Panc1 (cell line): Measurements from ENCODE around the gene FAM186B. TPM values are rescaled to one million over a fixed set of nuclear protein-coding genes. Genes with fewer than 3 reads are reported as not detected.

Experiments
- ATAC-seq: fragments of 200-7000 bp; cut with Tn5 transposase; 2 replicates; pipeline ENCODE4 v1.9.1; 2020; ENCODE audit warnings: mild to moderate bottlenecking, moderate library complexity
- BruUV-seq: library from RNA; stranded (reverse); fragments of 400-500 nt; replicated peaks from 2 replicates; lab custom pipeline; 2021; lab: Mats Ljungman, UMichigan
- CTCF ChIA-PET: fragments of 300-600 bp; sonication (Branson Sonifier 250); formaldehyde crosslinking; loops from one replicate; lab custom pipeline; 2022; ENCODE audit warnings: antibody characterized with exemption; lab: Charles Lee
- POLR2A ChIA-PET: fragments of 300-600 bp; sonication (Branson Sonifier 250); formaldehyde crosslinking; loops from one replicate; lab custom pipeline; 2022; ENCODE audit warnings: antibody characterized with exemption; lab: Charles Lee
- DNase-seq: peaks from one replicate; pipeline ENCODE4 v3.0.0-alpha.2; 2010; ENCODE audit warnings: low read depth, low spot score
- H3K27ac ChIP-seq: 2 replicates; pipeline ENCODE4 v1.5.1; 2011; ENCODE audit warnings: mild to moderate bottlenecking, low read length, inconsistent platforms
- H3K27me3 ChIP-seq: fragments of 200-500 bp; sonication (Bioruptor generic); 2 replicates; pipeline ENCODE4 v1.6.0; 2014; ENCODE audit warnings: low read length, inconsistent platforms; ENCODE audit not compliant: control insufficient read depth, insufficient read depth
- H3K36me3 ChIP-seq: fragments of 200-500 bp; sonication (Bioruptor generic); 2 replicates; pipeline ENCODE4 v1.5.1; 2014; ENCODE audit warnings: inconsistent platforms, mild to moderate bottlenecking, low read length, moderate library complexity; ENCODE audit not compliant: control insufficient read depth, insufficient read depth
- H3K4me1 ChIP-seq: 2 replicates; pipeline ENCODE4 v1.5.1; 2011; ENCODE audit warnings: inconsistent platforms, mild to moderate bottlenecking, low read length, moderate library complexity; ENCODE audit not compliant: control insufficient read depth, insufficient read depth
- H3K4me3 ChIP-seq, 2 experiments: 2 replicates each; pipeline ENCODE4 v1.5.1; 2011 to 2012; ENCODE audit warnings: low read depth in 2 of 2, low read length in 2 of 2, mild to moderate bottlenecking in 2 of 2, inconsistent platforms in 1 of 2, moderate library complexity in 1 of 2
- H3K9me3 ChIP-seq: fragments of 200-500 bp; sonication (Bioruptor generic); 2 replicates; pipeline ENCODE4 v1.5.1; 2014; ENCODE audit warnings: low read depth, mild to moderate bottlenecking, inconsistent platforms, low read length, moderate library complexity; ENCODE audit not compliant: control insufficient read depth, insufficient read depth
- POLR2AphosphoS5 ChIP-seq: IDR thresholded peaks from 2 replicates; pipeline ENCODE4 v1.6.1; 2012; ENCODE audit warnings: mild to moderate bottlenecking, low read depth, low read length, moderate library complexity
- REST ChIP-seq, 2 experiments: IDR thresholded peaks; 2 replicates each; pipeline ENCODE4 v1.6.1; 2011 to 2012; ENCODE audit warnings: low read depth in 2 of 2, control low read depth in 1 of 2, low read length in 1 of 2, mild to moderate bottlenecking in 1 of 2, moderate library complexity in 1 of 2; ENCODE audit not compliant: insufficient read depth in 1 of 2
- SIN3A ChIP-seq: IDR thresholded peaks from 2 replicates; pipeline ENCODE4 v1.6.1; 2012; ENCODE audit warnings: low read depth, mild to moderate bottlenecking, low read length, moderate library complexity, borderline replicate concordance; ENCODE audit not compliant: insufficient read depth
- TCF7L2 ChIP-seq: IDR thresholded peaks from 2 replicates; pipeline ENCODE4 v1.6.1; 2011; ENCODE audit warnings: mild to moderate bottlenecking, low read depth, low read length, inconsistent platforms
- in situ Hi-C: cut with HindIII; loops from 2 replicates; pipeline ENCODE4 v1.10.0; 2016; ENCODE audit warnings: low sequenced_read_pairs, low pct_unique_long_range_greater_than_20kb
- intact Hi-C: fragments of 100-400 bp; cut with micrococcal nuclease; formaldehyde crosslinking; loops from one replicate; pipeline ENCODE4 v1.10.0; 2022; ENCODE audit not compliant: unreplicated experiment
- total RNA-seq: library from RNA; stranded (reverse); gene quantifications from one replicate; pipeline ENCODE4 v1.2.1, GENCODE V29; 2021; ENCODE audit not compliant: unreplicated experiment
- TF ChIP-seq, protein P1 (sequence below): fragments of 450-650 bp; IDR thresholded peaks from 2 replicates; pipeline ENCODE4 v1.5.1; 2017; ENCODE audit warnings: mild to moderate bottlenecking

The FAM186B gene
- total RNA-seq, 1 experiment from 2014 or later: 0.13 TPM

DNA sequence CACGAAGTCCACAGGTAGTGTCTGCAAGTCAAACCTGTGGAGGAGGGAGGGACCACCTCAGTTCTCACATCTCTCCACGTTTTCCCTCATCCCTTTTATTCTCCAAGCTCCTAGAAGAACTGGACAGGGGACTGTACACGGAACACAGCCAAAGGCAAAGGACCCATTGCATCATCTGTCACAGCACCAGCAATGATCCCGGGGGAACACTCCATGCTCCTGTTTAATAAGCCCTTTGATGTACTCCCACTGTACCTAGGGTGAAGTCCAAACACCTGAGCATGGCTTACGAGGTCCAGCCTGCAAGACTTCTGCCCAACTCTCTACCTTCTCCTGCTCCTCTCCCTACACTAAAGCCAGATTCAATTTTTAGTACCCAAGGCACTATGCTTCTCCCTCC, 44.5 kb upstream of the FAM186B start:
- Histone ChIP-seq H3K36me3 (peaks cover 4% of the 10 kb centered on the region; the same call in 1 of the 2 replicates), H3K27ac (no peak overlapping the region), H3K4me3 (no peak overlapping the region), H3K4me1 (peaks cover 3% of the 10 kb centered on the region; the same call in 1 of the 2 replicates), H3K9me3 (no peaks in the 10 kb centered on the region), H3K27me3 (no peaks in the 10 kb centered on the region)
- ChIA-PET CTCF (no interaction called here), POLR2A (no interaction called here)
- no peak for ATAC-seq
- DNase-seq: no peak
- in situ Hi-C loops (no loop called here), intact Hi-C loops (loop anchor here (10.0 kb wide), 1 partner anchor 95 kb away; the partner anchor contains the start of gene TMBIM6)
- TF ChIP-seq, protein P1, sequence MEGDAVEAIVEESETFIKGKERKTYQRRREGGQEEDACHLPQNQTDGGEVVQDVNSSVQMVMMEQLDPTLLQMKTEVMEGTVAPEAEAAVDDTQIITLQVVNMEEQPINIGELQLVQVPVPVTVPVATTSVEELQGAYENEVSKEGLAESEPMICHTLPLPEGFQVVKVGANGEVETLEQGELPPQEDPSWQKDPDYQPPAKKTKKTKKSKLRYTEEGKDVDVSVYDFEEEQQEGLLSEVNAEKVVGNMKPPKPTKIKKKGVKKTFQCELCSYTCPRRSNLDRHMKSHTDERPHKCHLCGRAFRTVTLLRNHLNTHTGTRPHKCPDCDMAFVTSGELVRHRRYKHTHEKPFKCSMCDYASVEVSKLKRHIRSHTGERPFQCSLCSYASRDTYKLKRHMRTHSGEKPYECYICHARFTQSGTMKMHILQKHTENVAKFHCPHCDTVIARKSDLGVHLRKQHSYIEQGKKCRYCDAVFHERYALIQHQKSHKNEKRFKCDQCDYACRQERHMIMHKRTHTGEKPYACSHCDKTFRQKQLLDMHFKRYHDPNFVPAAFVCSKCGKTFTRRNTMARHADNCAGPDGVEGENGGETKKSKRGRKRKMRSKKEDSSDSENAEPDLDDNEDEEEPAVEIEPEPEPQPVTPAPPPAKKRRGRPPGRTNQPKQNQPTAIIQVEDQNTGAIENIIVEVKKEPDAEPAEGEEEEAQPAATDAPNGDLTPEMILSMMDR: no peak
- TF ChIP-seq POLR2AphosphoS5 (no peak), SIN3A (no peak), REST (IDR thresholded peaks at IDR 0.05; ENCODE audit: insufficient read depth in 1 of 2, low read depth in 2 of 2, low read length in 1 of 2) (no peak), TCF7L2 (no peak)
- no TSS peak for BruUV-seq

DNA sequence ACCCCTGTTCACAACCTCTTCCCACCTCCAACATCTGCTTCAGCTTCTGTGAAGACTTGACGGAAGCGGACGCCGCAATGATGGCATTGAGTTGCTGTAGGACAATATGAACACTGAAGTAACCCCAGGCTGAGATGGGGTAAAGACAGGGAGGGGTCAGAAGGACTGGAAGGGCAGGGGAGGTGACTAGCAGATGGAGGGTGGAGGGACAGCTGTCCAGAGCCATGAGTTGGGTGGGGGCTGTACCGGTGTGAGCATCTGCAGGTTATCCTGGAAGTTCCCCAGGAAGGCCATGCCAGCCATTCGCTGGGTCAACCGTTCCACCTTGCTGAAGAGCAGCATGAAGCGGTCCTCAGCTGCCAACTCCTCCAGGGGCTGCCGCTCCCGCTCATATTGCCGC, 44.0 kb upstream of the FAM186B start:
- intact Hi-C loops: loop anchor here (10.0 kb wide), 1 partner anchor 95 kb away; the partner anchor contains the start of gene TMBIM6
- Histone ChIP-seq H3K27ac (no peak overlapping the region), H3K9me3 (no peaks in the 10 kb centered on the region), H3K36me3 (peaks cover 4% of the 10 kb centered on the region; the same call in 1 of the 2 replicates), H3K4me3 (no peak overlapping the region), H3K27me3 (no peaks in the 10 kb centered on the region), H3K4me1 (peaks cover 3% of the 10 kb centered on the region; the same call in 1 of the 2 replicates)
- in situ Hi-C loops: no loop called here
- ChIA-PET POLR2A (no interaction called here), CTCF (interaction anchor here (0.5 kb wide), 1 partner anchor 37 kb away, joined by 3 read pairs; no protein-coding TSS in a partner anchor)
- ATAC-seq: no peak
- DNase-seq: no peak
- TF ChIP-seq SIN3A (no peak), REST (IDR thresholded peaks at IDR 0.05; ENCODE audit: insufficient read depth in 1 of 2, low read depth in 2 of 2, low read length in 1 of 2) (no peak), TCF7L2 (no peak), POLR2AphosphoS5 (no peak)
- TF ChIP-seq, protein P1: no peak
- no TSS peak for BruUV-seq
